OCI-LY3 (cell line): ENCODE measurements around the gene C5.
"Not testable (repeated sequence)": the region's sequence is repeated elsewhere in the genome, so short reads cannot be mapped to it uniquely, and the experiment has no call there.

Experiments
- H2AFZ ChIP-seq: fragments of 200-600, 300-600 bp; shearing (Covaris generic); 2 replicates; pipeline ENCODE4 v1.6.0; 2014; ENCODE audit warnings: antibody characterized with exemption, low read depth, low read length
- H3K27ac ChIP-seq: fragments of 200-600, 300-600 bp; sonication (generic); 2 replicates; pipeline ENCODE4 v1.5.1; 2014; ENCODE audit warnings: mild to moderate bottlenecking, low read length, moderate library complexity, mixed read lengths
- H3K27me3 ChIP-seq: fragments of 200-600, 300-600 bp; sonication (generic); 2 replicates; pipeline ENCODE4 v1.6.1; 2014; ENCODE audit warnings: low read depth, low read length, mixed read lengths
- H3K36me3 ChIP-seq: fragments of 200-600, 300-600 bp; sonication (generic); replicated peaks from 2 replicates; pipeline ENCODE3; 2014; ENCODE audit warnings: low read depth, low read length, mixed read lengths
- H3K4me1 ChIP-seq: fragments of 300-600, 200-600 bp; sonication (generic); 2 replicates; pipeline ENCODE4 v1.6.1; 2014; ENCODE audit warnings: low read length, mixed read lengths
- H3K4me2 ChIP-seq: fragments of 200-600, 300-600 bp; sonication (generic); 2 replicates; pipeline ENCODE4 v1.6.1; 2014; ENCODE audit warnings: low read length, mixed read lengths
- H3K4me3 ChIP-seq: fragments of 300-600, 200-600 bp; sonication (generic); 2 replicates; pipeline ENCODE4 v1.5.1; 2014; ENCODE audit warnings: antibody characterized with exemption, mild to moderate bottlenecking, low read length, moderate library complexity
- H3K79me2 ChIP-seq: fragments of 300-600, 200-600 bp; shearing (Covaris generic); 2 replicates; pipeline ENCODE4 v1.6.1; 2014; ENCODE audit warnings: mild to moderate bottlenecking, low read length, mixed read lengths
- H3K9ac ChIP-seq: fragments of 300-600, 200-600 bp; shearing (Covaris generic); 2 replicates; pipeline ENCODE4 v1.6.0; 2014; ENCODE audit warnings: mild to moderate bottlenecking, low read length, moderate library complexity
- H3K9me3 ChIP-seq: fragments of 200-600, 300-600 bp; shearing (Covaris generic); 2 replicates; pipeline ENCODE4 v1.6.1; 2014; ENCODE audit warnings: low read length, mixed read lengths; ENCODE audit not compliant: insufficient read depth
- H4K20me1 ChIP-seq: fragments of 200-600, 300-600 bp; sonication (generic); 2 replicates; pipeline ENCODE4 v1.6.1; 2016; ENCODE audit warnings: low read length, mixed read lengths; ENCODE audit not compliant: insufficient read depth
- EZH2phosphoT487 ChIP-seq: fragments of 200-600 bp; shearing (Covaris generic); IDR thresholded peaks from 2 replicates; pipeline ENCODE4 v1.6.1; 2018; ENCODE audit warnings: antibody characterized with exemption, mixed run types, low read depth
- TF ChIP-seq, protein P1 (sequence below): fragments of 200-600, 300-600 bp; sonication (generic); IDR thresholded peaks from 2 replicates; pipeline ENCODE4 v1.5.1; 2014; ENCODE audit warnings: antibody characterized with exemption, low read length, low read depth

The C5 gene

GRCh38 chr9:121034529-121034928 is 15.5 kb downstream of the C5 start:
- Histone ChIP-seq H3K4me1 (no peaks in the 10 kb centered on the region), H3K4me3 (no peak overlapping the region), H4K20me1 (no peaks in the 10 kb centered on the region), H3K27ac (no peak overlapping the region), H3K36me3 (no peaks in the 10 kb centered on the region), H3K4me2 (no peak overlapping the region), H3K9me3 (no peaks in the 10 kb centered on the region), H3K9ac (no peak overlapping the region), H2AFZ (no peak overlapping the region), H3K27me3 (no peaks in the 10 kb centered on the region), H3K79me2 (no peaks in the 10 kb centered on the region)
- TF ChIP-seq, protein P1, sequence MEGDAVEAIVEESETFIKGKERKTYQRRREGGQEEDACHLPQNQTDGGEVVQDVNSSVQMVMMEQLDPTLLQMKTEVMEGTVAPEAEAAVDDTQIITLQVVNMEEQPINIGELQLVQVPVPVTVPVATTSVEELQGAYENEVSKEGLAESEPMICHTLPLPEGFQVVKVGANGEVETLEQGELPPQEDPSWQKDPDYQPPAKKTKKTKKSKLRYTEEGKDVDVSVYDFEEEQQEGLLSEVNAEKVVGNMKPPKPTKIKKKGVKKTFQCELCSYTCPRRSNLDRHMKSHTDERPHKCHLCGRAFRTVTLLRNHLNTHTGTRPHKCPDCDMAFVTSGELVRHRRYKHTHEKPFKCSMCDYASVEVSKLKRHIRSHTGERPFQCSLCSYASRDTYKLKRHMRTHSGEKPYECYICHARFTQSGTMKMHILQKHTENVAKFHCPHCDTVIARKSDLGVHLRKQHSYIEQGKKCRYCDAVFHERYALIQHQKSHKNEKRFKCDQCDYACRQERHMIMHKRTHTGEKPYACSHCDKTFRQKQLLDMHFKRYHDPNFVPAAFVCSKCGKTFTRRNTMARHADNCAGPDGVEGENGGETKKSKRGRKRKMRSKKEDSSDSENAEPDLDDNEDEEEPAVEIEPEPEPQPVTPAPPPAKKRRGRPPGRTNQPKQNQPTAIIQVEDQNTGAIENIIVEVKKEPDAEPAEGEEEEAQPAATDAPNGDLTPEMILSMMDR = peak; percentile 43
- TF ChIP-seq EZH2phosphoT487 = no peak

DNA sequence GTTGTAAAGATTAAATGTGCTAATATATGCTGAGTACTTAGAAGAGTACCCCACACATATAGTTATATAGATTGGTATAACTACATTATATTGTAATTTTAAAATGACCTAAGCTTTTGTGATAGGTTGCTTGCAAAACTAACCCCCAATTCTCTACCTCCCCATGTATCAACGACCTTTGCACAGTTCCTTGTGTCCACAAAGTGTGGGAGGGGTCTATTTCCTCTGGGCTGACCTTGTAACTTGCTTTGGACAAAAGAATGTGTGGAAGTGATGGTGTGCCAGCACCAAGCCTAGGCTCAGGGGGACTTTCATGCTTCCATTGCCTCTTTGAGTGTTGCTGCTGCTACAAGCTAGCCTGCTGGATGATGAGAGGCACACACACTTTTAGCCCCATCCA is 20.6 kb downstream of the C5 start:
- H3K79me2 ChIP-seq = no peaks in the 10 kb centered on the region
- H3K36me3 ChIP-seq = no peaks in the 10 kb centered on the region
- no peak overlapping the region for H3K27ac ChIP-seq
- H3K4me3 ChIP-seq = no peak overlapping the region
- no peak overlapping the region for H3K4me2 ChIP-seq
- H3K9me3 ChIP-seq = no peaks in the 10 kb centered on the region
- no peaks in the 10 kb centered on the region for H3K4me1 ChIP-seq
- TF ChIP-seq EZH2phosphoT487 = no peak
- TF ChIP-seq, protein P1 = no peak
- no peaks in the 10 kb centered on the region for H3K27me3 ChIP-seq
- no peak overlapping the region for H3K9ac ChIP-seq
- no peak overlapping the region for H2AFZ ChIP-seq
- H4K20me1 ChIP-seq = no peaks in the 10 kb centered on the region

DNA sequence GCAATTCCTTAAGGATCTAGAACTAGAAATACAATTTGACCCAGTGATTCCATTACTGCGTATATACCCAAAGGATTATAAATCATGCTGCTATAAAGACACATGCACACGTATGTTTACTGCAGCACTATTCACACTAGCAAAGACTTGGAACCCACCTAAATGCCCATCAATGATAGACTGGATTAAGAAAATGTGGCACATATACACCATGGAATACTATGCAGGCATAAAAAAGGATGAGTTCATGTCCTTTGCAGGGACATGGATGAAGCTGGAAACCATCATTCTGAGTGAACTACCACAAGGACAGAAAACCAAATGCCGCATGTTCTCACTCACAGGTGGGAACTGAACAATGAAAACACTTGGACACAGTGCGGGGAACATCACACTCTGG is 21.8 kb downstream of the C5 start:
- H3K4me2 ChIP-seq, H4K20me1 ChIP-seq, H3K27me3 ChIP-seq, H3K9me3 ChIP-seq, H3K4me3 ChIP-seq, H3K36me3 ChIP-seq, H3K9ac ChIP-seq, H2AFZ ChIP-seq, H3K27ac ChIP-seq, H3K79me2 ChIP-seq, H3K4me1 ChIP-seq: not testable (repeated sequence)

- no peaks in the 10 kb centered on the region for H3K27me3 ChIP-seq
- no peak overlapping the region for H3K4me3 ChIP-seq
- H3K27ac ChIP-seq = no peak overlapping the region
- TF ChIP-seq, protein P1 = no peak
- no peak for TF ChIP-seq EZH2phosphoT487
- H4K20me1 ChIP-seq = no peaks in the 10 kb centered on the region
- no peak overlapping the region for H2AFZ ChIP-seq
- no peak overlapping the region for H3K9ac ChIP-seq
- no peaks in the 10 kb centered on the region for H3K4me1 ChIP-seq
- no peaks in the 10 kb centered on the region for H3K36me3 ChIP-seq
- H3K79me2 ChIP-seq = no peaks in the 10 kb centered on the region
- H3K4me2 ChIP-seq = no peak overlapping the region
- H3K9me3 ChIP-seq = no peaks in the 10 kb centered on the region
Observed at GRCh38 chr9:121026768-121027167, 23.3 kb downstream of the C5 start.

- H3K4me3 ChIP-seq = no peak overlapping the region
- no peaks in the 10 kb centered on the region for H3K4me1 ChIP-seq
- H3K36me3 ChIP-seq = no peaks in the 10 kb centered on the region
- H3K4me2 ChIP-seq = no peak overlapping the region
- H3K79me2 ChIP-seq = no peaks in the 10 kb centered on the region
- no peaks in the 10 kb centered on the region for H3K9me3 ChIP-seq
- H3K27ac ChIP-seq = no peak overlapping the region
- no peak overlapping the region for H3K9ac ChIP-seq
- H3K27me3 ChIP-seq = no peaks in the 10 kb centered on the region
- no peaks in the 10 kb centered on the region for H4K20me1 ChIP-seq
- TF ChIP-seq, protein P1 = no peak
- TF ChIP-seq EZH2phosphoT487 = no peak
- H2AFZ ChIP-seq = no peak overlapping the region
Observed at GRCh38 chr9:121026260-121026691, 23.8 kb downstream of the C5 start.
